H1 (cell line): Measurements from ENCODE around the gene TNNT3. TPM values are rescaled to one million over a fixed set of nuclear protein-coding genes. Genes with fewer than 3 reads are reported as not detected.

Source experiments
- CTCF ChIA-PET: fragments of 300-600 bp; sonication (Branson Sonifier 250); formaldehyde crosslinking; loops from one replicate; lab custom pipeline; 2021; ENCODE audit not compliant: partially characterized antibody; lab: Charles Lee
- POLR2A ChIA-PET: fragments of 300-600 bp; sonication (Branson Sonifier 250); formaldehyde crosslinking; loops from one replicate; lab custom pipeline; 2021; ENCODE audit warnings: inconsistent platforms; ENCODE audit not compliant: partially characterized antibody; lab: Charles Lee
- DNase-seq, 2 experiments: peaks; one replicate each; pipeline versions ENCODE4 v3.0.0 to v3.0.0-alpha.2; 2010 to 2022; ENCODE audit warnings: low spot score in 2 of 2, low read depth in 1 of 2, mixed read lengths in 1 of 2
- FAIRE-seq: peaks from 2 replicates; lab custom pipeline; 2011; peaks lifted over from hg19 to GRCh38; lab: Jason Lieb, UNC
- H2AFZ ChIP-seq: 2 replicates; pipeline ENCODE4 v1.8.1; 2012; ENCODE audit warnings: low read length, inconsistent platforms
- H2AK5ac ChIP-seq: 2 replicates; pipeline ENCODE4 v1.6.1; 2013; ENCODE audit warnings: low read depth, low read length
- H2BK120ac ChIP-seq: replicated peaks from 2 replicates; pipeline ENCODE3; 2013; ENCODE audit warnings: low read depth, low read length, inconsistent platforms
- H2BK12ac ChIP-seq: 2 replicates; pipeline ENCODE4 v1.6.1; 2013; ENCODE audit warnings: low read depth, low read length
- H2BK15ac ChIP-seq: 2 replicates; pipeline ENCODE4 v1.6.1; 2013; ENCODE audit warnings: low read length
- H2BK20ac ChIP-seq: 2 replicates; pipeline ENCODE4 v1.6.1; 2013; ENCODE audit warnings: low read length
- H2BK5ac ChIP-seq: 2 replicates; pipeline ENCODE4 v1.6.1; 2013; ENCODE audit warnings: low read depth, low read length
- H3K14ac ChIP-seq: 2 replicates; pipeline ENCODE4 v1.6.1; 2013; ENCODE audit warnings: inconsistent platforms; ENCODE audit not compliant: insufficient read length
- H3K18ac ChIP-seq: 2 replicates; pipeline ENCODE4 v1.6.1; 2013; ENCODE audit warnings: low read length; ENCODE audit errors: extremely low read depth
- H3K23ac ChIP-seq: 2 replicates; pipeline ENCODE4 v1.6.1; 2013; ENCODE audit warnings: inconsistent platforms; ENCODE audit not compliant: insufficient read length
- H3K23me2 ChIP-seq: 2 replicates; pipeline ENCODE4 v1.6.1; 2013; ENCODE audit warnings: low read depth, low read length
- H3K27ac ChIP-seq: 2 replicates; pipeline ENCODE4 v1.6.1; 2011; ENCODE audit warnings: low read depth, low read length, inconsistent platforms
- H3K27me3 ChIP-seq, 4 experiments: replicated peaks in 1 of 4; 1 replicate in 1 of 4; 2 replicates in 3 of 4; pipeline versions ENCODE4 v1.6.1 to v1.8.1; 2011 to 2013; ENCODE audit warnings: low read length in 3 of 4, mild to moderate bottlenecking in 3 of 4, inconsistent platforms in 2 of 4, mixed read lengths in 2 of 4, moderate library complexity in 1 of 4; ENCODE audit not compliant: control insufficient read depth in 3 of 4, insufficient read depth in 3 of 4; ENCODE audit errors: extremely low read depth in 1 of 4
- H3K36me3 ChIP-seq, 4 experiments: 2 replicates each; pipeline versions ENCODE4 v1.6.1 to v1.8.1; 2011 to 2013; ENCODE audit warnings: mild to moderate bottlenecking in 4 of 4, low read length in 3 of 4, moderate library complexity in 2 of 4, control low read depth in 1 of 4, inconsistent platforms in 1 of 4; ENCODE audit not compliant: insufficient read depth in 4 of 4, control insufficient read depth in 2 of 4
- H3K4ac ChIP-seq: replicated peaks from 2 replicates; pipeline ENCODE3; 2013; ENCODE audit warnings: low read length, low read depth, mixed read lengths, inconsistent platforms; ENCODE audit not compliant: insufficient read length
- H3K4me1 ChIP-seq, 4 experiments: replicated peaks in 1 of 4; 1 replicate in 1 of 4; 2 replicates in 3 of 4; pipeline versions ENCODE4 v1.6.1 to v1.8.1; 2011 to 2013; ENCODE audit warnings: low read length in 3 of 4, inconsistent platforms in 2 of 4, mixed read lengths in 1 of 4; ENCODE audit not compliant: insufficient read depth in 4 of 4, control insufficient read depth in 3 of 4
- H3K4me2 ChIP-seq, 2 experiments: 2 replicates each; pipeline versions ENCODE4 v1.6.1 to v1.8.1; 2011 to 2013; ENCODE audit warnings: low read depth in 2 of 2, low read length in 2 of 2, control low read depth in 1 of 2, inconsistent platforms in 1 of 2, mild to moderate bottlenecking in 1 of 2; ENCODE audit not compliant: insufficient read depth in 1 of 2
- H3K4me3 ChIP-seq, 4 experiments: fragments of 200-600, 300-600 bp in 1 of 4; sonication (generic), shearing (Covaris generic), sonication (Bioruptor Twin) in 1 of 4; 2 replicates each; pipeline versions ENCODE4 v1.5.1 to v1.8.1; 2011 to 2016; ENCODE audit warnings: low read length in 4 of 4, low read depth in 3 of 4, control low read depth in 2 of 4, inconsistent platforms in 2 of 4, mild to moderate bottlenecking in 2 of 4, mixed read lengths in 1 of 4, moderate library complexity in 1 of 4; ENCODE audit not compliant: insufficient read depth in 2 of 4; ENCODE audit errors: extremely low read depth in 1 of 4
- H3K56ac ChIP-seq: replicated peaks from 2 replicates; pipeline ENCODE3; 2013; ENCODE audit warnings: low read depth, mild to moderate bottlenecking, mixed read lengths, low read length, inconsistent platforms; ENCODE audit not compliant: insufficient read length
- H3K79me1 ChIP-seq: 2 replicates; pipeline ENCODE4 v1.6.1; 2013; ENCODE audit warnings: low read depth, low read length, control low read depth
- H3K79me2 ChIP-seq, 2 experiments: 2 replicates each; pipeline versions ENCODE4 v1.6.1 to v1.8.1; 2012 to 2013; ENCODE audit warnings: low read length in 2 of 2, mild to moderate bottlenecking in 2 of 2, inconsistent platforms in 1 of 2; ENCODE audit not compliant: insufficient read depth in 2 of 2, control insufficient read depth in 1 of 2
- H3K9ac ChIP-seq, 4 experiments: replicated peaks in 1 of 4; 1 replicate in 1 of 4; 2 replicates in 3 of 4; pipeline versions ENCODE4 v1.6.1 to v1.8.1; 2011 to 2013; ENCODE audit warnings: low read depth in 3 of 4, low read length in 3 of 4, control low read depth in 2 of 4, mild to moderate bottlenecking in 2 of 4, moderate library complexity in 2 of 4, inconsistent platforms in 1 of 4; ENCODE audit errors: extremely low read depth in 1 of 4
- H3K9me3 ChIP-seq, 2 experiments: 2 replicates each; pipeline versions ENCODE4 v1.6.1 to v1.8.1; 2012 to 2013; ENCODE audit warnings: mild to moderate bottlenecking in 2 of 2, moderate library complexity in 2 of 2, control low read depth in 1 of 2, inconsistent platforms in 1 of 2, low read depth in 1 of 2, low read length in 1 of 2, mixed read lengths in 1 of 2; ENCODE audit not compliant: insufficient read depth in 2 of 2
- H4K20me1 ChIP-seq, 2 experiments: replicated peaks in 1 of 2; 2 replicates each; pipeline versions ENCODE3 to v1.8.1; 2011 to 2013; ENCODE audit warnings: inconsistent platforms in 2 of 2, low read length in 2 of 2, mild to moderate bottlenecking in 1 of 2; ENCODE audit not compliant: insufficient read depth in 2 of 2, control insufficient read depth in 1 of 2
- H4K5ac ChIP-seq: 2 replicates; pipeline ENCODE4 v1.6.1; 2013; ENCODE audit warnings: low read length, low read depth, mixed read lengths, inconsistent platforms; ENCODE audit not compliant: insufficient read length
- H4K8ac ChIP-seq: 2 replicates; pipeline ENCODE4 v1.8.0; 2013; ENCODE audit warnings: mild to moderate bottlenecking, moderate library complexity, low read length, inconsistent platforms; ENCODE audit not compliant: insufficient read depth; ENCODE audit errors: extremely low read depth
- H4K91ac ChIP-seq: replicated peaks from 2 replicates; pipeline ENCODE3; 2013; ENCODE audit warnings: low read length, mixed read lengths, inconsistent platforms; ENCODE audit not compliant: insufficient read length
- RNF2 ChIP-seq: fragments of 200-900, 300-1000 bp; sonication (generic); IDR thresholded peaks from 2 replicates; pipeline ENCODE4 v1.7.1; 2016; ENCODE audit warnings: borderline replicate concordance, low read depth, mild to moderate bottlenecking, antibody characterized with exemption, low read length; ENCODE audit not compliant: poor library complexity, severe bottlenecking; ENCODE audit errors: missing control alignments
- USF2 ChIP-seq: IDR thresholded peaks from 2 replicates; pipeline ENCODE4 v1.6.1; 2011; ENCODE audit warnings: low read length, improper control_type of control experiment
- WGBS, 2 experiments: shearing (Covaris generic) in 1 of 2; methylation state at CpG; one replicate each; pipeline versions ENCODE4 v1.1.6 to v1.1.7; 2013 to 2015; ENCODE audit warnings: low lambda C conversion rate in 2 of 2, mixed read lengths in 2 of 2, inconsistent platforms in 1 of 2, low coverage in 1 of 2, missing lambda C conversion rate in 1 of 2; ENCODE audit not compliant: insufficient replicate concordance in 2 of 2, insufficient coverage in 1 of 2, insufficient read length in 1 of 2; ENCODE audit errors: extremely low coverage in 1 of 2, missing lambda C conversion rate in 1 of 2; 5-methylcytosine and 5-hydroxymethylcytosine counted together
- polyA plus RNA-seq, 7 experiments: library from polyadenylated mRNA; depleted of rRNA in 3 of 7; stranded (reverse) in 5 of 7; unstranded in 2 of 7; fragments of >200 nt in 5 of 7; fragments of 200-250 nt in 2 of 7; gene quantifications; 1 replicate in 5 of 7; 2 replicates in 1 of 7; 4 replicates in 1 of 7; pipeline versions ENCODE4 v1.2.1 to v1.2.3, GENCODE V29; 2011 to 2013; ENCODE audit warnings: missing spikeins in 2 of 7, mixed read lengths in 2 of 7
- total RNA-seq: library from RNA; stranded (reverse); fragmentation: NEBNext Ultra II Directional; extraction: Animal tissue kit (Norgen Biotek cat#: 25700); gene quantifications from 2 replicates; pipeline ENCODE4 v1.2.1, GENCODE V29; 2021

The TNNT3 gene
- total and polyA plus RNA-seq, 2 of the 8 experiments (the other 6 are each of a cell fraction or from before 2014, with no cell fraction given): not detected

DNA sequence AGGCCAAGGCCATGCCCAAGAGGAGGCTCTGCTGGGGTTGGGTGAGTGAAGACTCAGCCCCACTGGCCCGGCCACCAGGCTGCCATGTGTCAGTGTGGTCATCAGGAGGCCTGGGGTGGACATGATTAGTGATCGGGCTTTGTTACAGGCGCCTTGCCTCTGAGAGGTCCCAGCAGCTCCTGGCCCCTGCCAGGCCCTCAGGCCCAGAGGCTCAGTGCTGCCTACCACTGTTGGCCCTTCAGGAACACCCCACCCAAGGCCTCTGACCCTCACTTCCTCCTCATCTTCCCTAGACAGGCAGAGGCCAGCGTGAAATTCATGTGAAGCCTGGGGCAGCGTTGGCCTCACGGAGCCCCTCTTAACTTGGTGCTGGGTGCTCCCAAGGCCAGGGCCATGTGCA, 29.8 kb downstream of the TNNT3 start:
- no peak overlapping the region for H3K4ac ChIP-seq
- no peak overlapping the region for H3K18ac ChIP-seq
- H3K56ac ChIP-seq: no peak overlapping the region
- H3K9ac ChIP-seq: no peak overlapping the region
- no peaks in the 10 kb centered on the region for H4K20me1 ChIP-seq
- no peak overlapping the region for H2BK5ac ChIP-seq
- no peak overlapping the region for H4K5ac ChIP-seq
- no peak overlapping the region for H2BK12ac ChIP-seq
- ChIA-PET CTCF (interaction anchor here (0.7 to 18.8 kb wide), 34 partner anchors 9 to 296 kb away, joined by 3 to 416 read pairs (median 4); partner anchors contain the start of genes INS, SYT8 and TNNI2), POLR2A (interaction anchor here (1.1 to 2.2 kb wide), 4 partner anchors 9 to 202 kb away, joined by 3 to 9 read pairs (median 4); no protein-coding TSS in a partner anchor)
- WGBS, 2 experiments: no CpG with 5 or more reads among the region's 6 CpGs
- H3K36me3 ChIP-seq: no peaks in the 10 kb centered on the region
- H3K23me2 ChIP-seq: no peaks in the 10 kb centered on the region
- no peak overlapping the region for H2AFZ ChIP-seq
- DNase-seq (no peak), FAIRE-seq (no peak)
- H3K9me3 ChIP-seq: no peaks in the 10 kb centered on the region
- H4K91ac ChIP-seq: no peak overlapping the region
- no peaks in the 10 kb centered on the region for H3K27me3 ChIP-seq
- H3K23ac ChIP-seq: no peak overlapping the region
- H3K14ac ChIP-seq: no peak overlapping the region
- H2BK120ac ChIP-seq: no peak overlapping the region
- H2AK5ac ChIP-seq: no peak overlapping the region
- no peaks in the 10 kb centered on the region for H3K79me1 ChIP-seq
- H2BK20ac ChIP-seq: no peak overlapping the region
- no peaks in the 10 kb centered on the region for H3K79me2 ChIP-seq
- no peak overlapping the region for H3K4me3 ChIP-seq
- H3K4me2 ChIP-seq: no peak overlapping the region
- H2BK15ac ChIP-seq: no peak overlapping the region
- no peaks in the 10 kb centered on the region for H3K4me1 ChIP-seq
- no peak overlapping the region for H3K27ac ChIP-seq
- H4K8ac ChIP-seq: no peak overlapping the region
- TF ChIP-seq RNF2: no peak
- no peak for TF ChIP-seq USF2
- TF ChIP-seq, all 59 proteins: peak for 0
